HG02623 (cell line): ENCODE data around the gene CUEDC2.
"Not testable (repeated sequence)": the region's sequence is repeated elsewhere in the genome, so short reads cannot be mapped to it uniquely, and the experiment has no call there.

Experiments used
- ATAC-seq: cut with Tn5 transposase; IDR thresholded peaks from one replicate; pipeline ENCODE4 v1.9.1; 2021; ENCODE audit warnings: moderate library complexity; ENCODE audit not compliant: unreplicated experiment

Gene CUEDC2

DNA sequence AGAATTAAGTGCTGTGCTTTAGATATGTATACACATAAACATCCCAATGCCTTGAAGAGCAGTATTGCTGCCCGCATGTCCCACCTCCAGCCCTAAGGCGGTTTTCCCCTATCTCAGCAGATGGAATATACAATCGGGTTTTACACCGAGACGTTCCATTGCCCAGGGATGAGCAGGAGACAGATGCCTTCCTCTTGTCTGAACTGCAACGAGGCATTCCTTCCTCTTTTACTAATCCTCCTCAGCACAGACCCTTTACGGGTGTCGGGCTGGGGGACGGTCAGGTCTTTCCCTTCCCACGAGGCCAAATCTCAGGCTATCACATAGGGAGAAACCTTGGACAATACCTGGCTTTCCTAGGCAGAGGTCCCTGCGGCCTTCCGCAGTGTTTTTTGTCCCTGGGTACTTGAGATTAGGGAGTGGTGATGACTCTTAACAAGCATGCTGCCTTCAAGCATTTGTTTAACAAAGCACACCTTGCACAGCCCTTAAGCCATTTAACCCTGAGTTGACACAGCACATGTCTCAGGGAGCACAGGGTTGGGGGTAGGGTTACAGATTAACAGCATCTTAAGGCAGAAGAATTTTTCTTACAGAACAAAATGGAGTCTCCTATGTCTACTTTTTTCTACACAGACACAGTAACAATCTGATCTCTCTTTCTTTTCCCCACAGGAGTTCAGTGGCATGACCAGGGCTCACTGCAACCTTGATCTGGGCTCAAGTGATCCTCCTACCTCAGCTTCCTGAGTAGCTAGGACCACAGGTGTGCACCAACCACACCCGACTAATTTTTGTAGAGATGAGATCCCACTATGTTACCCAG lies 22.5 kb upstream of the CUEDC2 start:
- not testable (repeated sequence) for ATAC-seq

GRCh38 chr10:102453502-102453901 lies 21.1 kb upstream of the CUEDC2 start:
- no peak for ATAC-seq

DNA sequence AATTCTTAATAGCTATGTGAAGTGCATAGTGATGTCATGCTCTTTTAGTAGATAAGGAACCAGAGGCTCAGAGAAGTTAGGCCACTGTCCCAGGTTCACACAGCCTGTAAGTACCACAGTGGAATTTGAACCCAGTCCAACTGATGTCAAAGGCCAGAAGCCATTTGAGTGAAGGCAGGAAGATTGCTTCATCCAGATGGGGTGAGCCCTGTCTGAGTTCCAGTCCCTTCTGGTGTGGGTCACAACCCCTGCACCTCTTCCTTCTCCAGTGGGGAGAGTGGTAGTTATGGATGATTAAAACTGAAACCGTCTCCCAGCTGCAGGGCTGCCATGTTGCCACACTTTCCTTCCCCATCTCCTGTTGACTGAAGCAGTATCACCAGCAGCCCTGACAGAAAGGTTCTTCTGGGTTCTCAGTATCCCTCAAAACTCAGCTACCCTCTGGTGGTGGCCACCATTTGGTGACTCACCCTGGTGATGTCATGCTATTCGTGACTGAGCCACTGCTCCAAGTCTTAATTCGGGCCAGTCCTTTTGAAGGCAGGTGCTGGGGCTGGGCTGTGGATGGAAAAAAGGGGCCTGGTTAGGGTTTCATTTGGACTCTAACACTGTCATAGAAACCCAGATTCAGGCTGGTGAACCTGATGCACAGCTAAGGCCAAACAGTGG lies 20.4 kb upstream of the CUEDC2 start:
- ATAC-seq, result no peak

DNA sequence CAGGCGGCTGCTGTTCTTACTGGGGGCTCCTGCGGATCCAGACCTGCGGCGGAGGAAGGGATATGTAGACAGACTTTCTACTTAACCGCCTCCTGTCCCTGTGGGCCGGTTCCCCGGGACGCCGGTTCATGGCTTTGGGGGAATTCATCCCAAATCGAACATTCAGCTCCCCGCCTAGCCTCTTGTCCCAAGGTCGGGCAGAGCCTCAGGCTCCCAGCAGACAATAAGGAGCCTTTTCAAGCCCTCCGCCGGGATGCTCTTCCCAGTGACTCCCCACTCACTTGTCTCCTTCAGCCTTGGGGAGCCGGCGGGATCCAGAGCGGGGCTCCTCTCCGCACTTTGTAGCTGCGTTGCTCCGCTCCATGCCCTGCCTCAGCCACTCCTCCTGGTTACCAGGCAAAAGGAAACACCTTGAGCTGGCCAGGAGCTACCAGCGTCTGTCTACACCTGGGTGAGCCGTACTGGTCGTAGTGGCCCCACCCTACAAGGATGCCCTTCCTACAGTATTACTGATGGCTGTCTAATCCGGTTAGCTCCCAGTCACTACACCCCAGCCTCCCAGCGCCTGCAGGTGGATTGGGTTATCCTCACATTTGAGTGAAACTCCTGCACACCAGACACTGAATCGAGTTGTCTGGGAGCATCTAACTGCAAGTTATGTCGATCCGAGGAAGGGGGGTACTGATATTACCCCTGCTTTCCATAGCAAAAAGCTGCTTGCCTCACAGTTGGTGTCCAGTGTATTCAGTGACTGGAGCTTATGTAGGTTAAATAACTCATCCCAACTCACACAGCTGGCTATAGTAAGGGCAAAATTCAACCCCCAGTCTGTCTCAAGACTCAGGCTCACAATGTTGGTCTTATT lies 19.0 kb upstream of the CUEDC2 start, which contains the start of gene C10orf95:
C10orf95 (minus strand) TSS at position 439 of the 865 bp plus-strand sequence. CDS start 450 bp downstream, outside the sequence.
- ATAC-seq, result no peak

DNA sequence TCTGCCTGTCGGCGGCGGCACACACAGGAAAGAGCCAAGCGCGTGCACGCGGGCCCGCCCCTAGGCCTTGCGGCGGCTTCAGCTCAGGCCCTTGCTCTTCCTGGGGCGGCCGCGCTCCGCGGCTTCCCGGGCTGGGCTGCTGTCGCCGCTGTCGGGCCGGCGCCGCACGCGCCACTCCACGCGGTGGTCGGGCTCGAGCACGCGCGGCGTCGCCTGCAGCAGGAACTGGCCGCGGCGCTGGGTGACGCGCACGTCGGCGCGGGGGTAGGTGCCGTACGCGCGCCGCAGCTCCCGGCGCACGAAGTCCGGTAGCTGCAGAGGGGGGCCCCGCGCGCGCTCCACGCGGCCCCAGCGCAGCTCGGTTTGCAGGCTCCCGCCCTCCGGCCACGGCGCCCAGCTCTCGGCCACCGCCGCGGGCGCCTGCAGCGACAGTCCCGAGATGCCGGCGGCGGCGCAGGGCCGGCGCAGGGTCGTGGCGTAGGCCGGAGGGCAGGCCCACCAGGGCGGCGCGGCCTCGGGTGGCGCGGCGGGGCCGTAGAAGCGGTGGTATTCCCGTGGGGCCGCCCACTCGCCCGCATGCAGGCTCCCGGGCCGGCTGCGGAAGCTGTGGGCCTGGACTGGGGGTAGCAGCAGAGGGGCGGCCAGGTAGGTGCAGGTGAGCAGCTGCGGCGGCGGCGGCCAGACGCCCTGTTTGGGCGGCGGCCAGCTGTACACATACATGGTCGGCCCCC lies 18.2 kb upstream of the CUEDC2 start:
- ATAC-seq, result peak; percentile 68

DNA sequence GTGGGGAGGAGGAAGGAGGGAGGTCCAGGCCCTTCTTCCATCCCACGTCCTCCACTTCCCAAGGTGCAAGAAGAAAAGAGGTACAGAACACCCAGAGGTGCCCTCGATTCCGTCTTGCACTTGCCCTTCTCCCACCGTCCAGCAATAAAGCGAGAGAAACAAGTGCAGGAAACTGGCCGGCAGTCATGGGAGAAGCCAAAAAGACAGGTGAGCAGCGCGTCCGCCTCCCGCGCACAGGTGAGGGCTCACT lies 17.7 kb upstream of the CUEDC2 start:
- ATAC-seq, result no peak

DNA sequence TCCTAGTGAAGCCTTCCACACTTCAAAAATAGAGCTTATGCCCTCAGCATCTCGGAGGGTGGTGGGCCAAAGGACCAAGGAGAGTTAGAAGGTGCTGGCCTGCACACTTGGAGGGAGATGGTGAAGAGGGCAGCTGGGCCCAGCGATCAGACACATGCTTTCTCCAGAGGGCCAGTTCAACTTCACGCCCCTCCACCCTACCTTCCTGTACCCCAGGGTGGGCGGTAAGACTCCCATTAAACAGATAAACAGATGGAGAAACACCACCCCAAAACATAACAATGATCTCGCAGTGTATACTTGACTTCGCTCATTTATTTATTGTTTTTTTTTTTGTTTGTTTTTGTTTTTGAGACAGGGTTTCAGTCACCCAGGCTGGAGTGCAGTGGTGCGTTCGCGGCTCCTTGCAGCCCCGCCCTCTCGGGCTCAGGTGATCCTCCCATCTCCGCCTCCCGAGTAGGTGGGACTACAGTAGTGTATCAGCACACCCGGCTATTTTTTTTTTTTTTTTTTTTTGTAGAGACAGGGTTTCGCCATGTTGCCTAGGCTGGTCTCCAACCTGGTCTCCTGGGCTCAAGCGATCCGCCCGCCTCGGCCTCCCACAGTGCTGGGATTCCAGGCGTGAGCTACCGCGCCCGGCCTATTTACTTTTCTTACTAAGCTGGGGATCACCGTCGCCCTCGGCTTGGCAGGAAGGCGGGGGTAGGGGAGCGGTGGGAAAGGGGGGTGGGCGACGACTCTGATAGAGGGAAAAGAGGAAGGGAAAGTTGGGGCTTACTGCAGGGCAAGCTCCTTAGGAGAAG lies 17.1 kb upstream of the CUEDC2 start:
- ATAC-seq, result peak; percentile 36

- ATAC-seq, result no peak
Observed at GRCh38 chr10:102444851-102445250, 12.5 kb upstream of the CUEDC2 start.

- ATAC-seq, result no peak
Observed at GRCh38 chr10:102438374-102438773, 6.0 kb upstream of the CUEDC2 start.

GRCh38 chr10:102437515-102437914 lies 5.1 kb upstream of the CUEDC2 start:
- ATAC-seq, result no peak

DNA sequence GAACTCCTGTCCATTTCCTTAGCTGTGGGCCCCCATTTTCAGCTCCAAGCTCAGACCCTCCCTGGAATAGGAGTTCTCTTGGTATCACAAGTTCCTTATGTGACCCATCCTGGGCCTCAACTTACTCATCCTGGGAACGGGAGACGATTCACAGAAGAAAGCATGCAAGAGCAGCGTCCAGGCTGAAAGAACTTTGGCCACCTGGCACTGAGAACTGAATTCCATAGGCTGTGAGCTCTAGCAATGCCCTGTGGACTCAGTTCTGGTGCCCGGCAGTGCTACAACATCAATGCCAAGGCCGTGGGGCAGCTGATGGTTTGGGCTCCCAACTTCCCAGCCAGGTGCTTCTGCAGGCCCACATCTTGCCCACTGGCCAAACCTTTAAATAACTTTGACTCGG lies 3.9 kb upstream of the CUEDC2 start:
- no peak for ATAC-seq

GRCh38 chr10:102435529-102436233 lies 3.3 kb upstream of the CUEDC2 start:
- no peak for ATAC-seq

DNA sequence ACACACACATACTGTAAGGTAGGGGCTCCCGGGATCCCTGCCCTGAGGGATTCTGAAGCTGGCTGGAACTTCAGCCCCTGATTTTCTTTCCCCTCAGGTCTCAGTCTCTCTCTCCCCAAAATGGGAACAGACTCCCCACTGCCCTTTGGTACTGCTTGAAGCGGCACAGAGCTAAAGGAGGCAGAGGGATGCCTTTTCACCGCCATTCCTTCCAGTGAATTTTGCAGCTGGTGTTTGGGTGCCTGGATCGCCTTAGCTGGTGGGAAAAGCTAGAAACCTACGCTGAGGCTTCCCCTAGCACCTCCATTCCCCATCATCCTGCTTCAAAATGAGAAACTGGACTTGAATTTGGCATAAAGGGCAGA lies 2.7 kb upstream of the CUEDC2 start:
- ATAC-seq, result no peak

- ATAC-seq, result no peak
Observed at GRCh38 chr10:102434394-102435132, 2.2 kb upstream of the CUEDC2 start.

DNA sequence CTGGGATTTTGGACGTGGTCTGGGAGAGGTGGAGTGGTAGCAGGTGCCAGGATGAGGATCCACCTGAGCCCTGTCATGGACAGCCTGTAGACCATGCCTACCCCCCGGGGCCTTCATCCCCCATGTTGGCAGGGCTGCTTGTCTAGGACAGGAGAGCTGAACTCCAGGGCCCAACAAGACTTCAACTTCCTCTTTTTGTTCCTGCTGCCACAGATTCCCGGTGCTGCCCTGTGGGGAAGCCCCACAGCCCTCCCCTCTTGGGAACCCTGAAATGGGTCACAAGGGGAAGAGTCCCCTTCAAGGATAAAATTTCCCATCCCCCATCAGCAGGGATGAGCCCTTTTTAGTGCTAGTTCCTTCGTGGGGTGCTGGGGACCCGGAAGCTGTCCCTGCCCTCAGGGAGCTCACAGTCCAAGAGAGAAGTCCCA lies 1.3 kb upstream of the CUEDC2 start:
- ATAC-seq, result no peak

- ATAC-seq, result no peak
Observed at GRCh38 chr10:102431452-102432124, 786 bp downstream of the CUEDC2 start.

DNA sequence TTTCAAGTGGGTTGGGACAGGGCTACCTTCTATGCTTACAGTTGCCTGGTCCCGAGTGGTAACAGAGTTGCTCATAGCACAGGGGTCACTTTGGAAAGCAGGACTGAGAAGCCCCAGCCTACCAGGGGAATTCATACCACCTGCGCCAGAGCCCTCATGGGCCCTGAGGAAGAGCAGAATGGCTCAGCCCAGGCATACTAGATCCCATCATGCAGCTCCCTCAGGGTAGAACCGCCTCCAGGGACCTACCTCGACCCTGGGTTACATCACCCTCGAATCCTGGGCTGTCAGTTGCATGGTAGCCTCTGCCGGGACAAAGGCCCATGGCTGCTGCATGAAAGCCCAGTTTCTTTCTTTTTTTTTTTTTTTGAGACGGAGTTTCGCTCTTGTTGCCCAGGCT lies 2.9 kb downstream of the CUEDC2 start:
- ATAC-seq, result no peak

GRCh38 chr10:102426803-102427287 lies 5.5 kb downstream of the CUEDC2 start:
- ATAC-seq, result no peak
